IMR-90 (cell line): ENCODE measurements around the gene RAD51B.

Experiments used
- RAD21 ChIP-seq: IDR thresholded peaks from 2 replicates; pipeline ENCODE4 v1.6.1; 2012; ENCODE audit warnings: low read length, improper control_type of control experiment
- RFX5 ChIP-seq: IDR thresholded peaks from 2 replicates; pipeline ENCODE4 v1.8.0; 2012; ENCODE audit warnings: low read depth, mild to moderate bottlenecking, low read length, moderate library complexity
- SMC3 ChIP-seq: fragments of 150-350 bp; IDR thresholded peaks from 2 replicates; pipeline ENCODE4 v1.6.1; 2016; ENCODE audit warnings: low read depth, mild to moderate bottlenecking, antibody characterized with exemption, low read length, moderate library complexity
- TF ChIP-seq, protein P1 (sequence below): conservative IDR thresholded peaks from 2 replicates; pipeline ENCODE4 v1.5.1; 2012; ENCODE audit warnings: mild to moderate bottlenecking, low read depth, low read length, improper control_type of control experiment

DNA sequence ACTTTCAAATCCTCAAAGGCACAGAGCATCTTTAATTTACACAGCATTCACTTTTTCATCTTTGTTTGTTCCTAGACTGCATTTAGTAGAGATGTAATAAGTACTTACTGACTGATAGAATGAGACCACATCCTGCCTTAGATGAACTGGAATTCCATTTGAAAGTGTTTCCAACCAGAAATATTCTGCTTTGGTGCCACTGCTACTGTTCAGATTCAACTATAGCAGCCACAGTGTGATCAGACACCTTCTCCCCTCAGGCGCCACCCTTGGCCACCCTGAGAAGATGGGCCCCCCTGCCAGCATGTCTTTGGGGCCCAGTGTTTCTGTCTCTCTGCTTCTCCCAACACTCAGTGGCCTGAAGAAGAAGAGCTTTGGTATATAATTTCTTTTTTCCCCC, 449.1 kb downstream of the RAD51B start:
- TF ChIP-seq, protein P1, sequence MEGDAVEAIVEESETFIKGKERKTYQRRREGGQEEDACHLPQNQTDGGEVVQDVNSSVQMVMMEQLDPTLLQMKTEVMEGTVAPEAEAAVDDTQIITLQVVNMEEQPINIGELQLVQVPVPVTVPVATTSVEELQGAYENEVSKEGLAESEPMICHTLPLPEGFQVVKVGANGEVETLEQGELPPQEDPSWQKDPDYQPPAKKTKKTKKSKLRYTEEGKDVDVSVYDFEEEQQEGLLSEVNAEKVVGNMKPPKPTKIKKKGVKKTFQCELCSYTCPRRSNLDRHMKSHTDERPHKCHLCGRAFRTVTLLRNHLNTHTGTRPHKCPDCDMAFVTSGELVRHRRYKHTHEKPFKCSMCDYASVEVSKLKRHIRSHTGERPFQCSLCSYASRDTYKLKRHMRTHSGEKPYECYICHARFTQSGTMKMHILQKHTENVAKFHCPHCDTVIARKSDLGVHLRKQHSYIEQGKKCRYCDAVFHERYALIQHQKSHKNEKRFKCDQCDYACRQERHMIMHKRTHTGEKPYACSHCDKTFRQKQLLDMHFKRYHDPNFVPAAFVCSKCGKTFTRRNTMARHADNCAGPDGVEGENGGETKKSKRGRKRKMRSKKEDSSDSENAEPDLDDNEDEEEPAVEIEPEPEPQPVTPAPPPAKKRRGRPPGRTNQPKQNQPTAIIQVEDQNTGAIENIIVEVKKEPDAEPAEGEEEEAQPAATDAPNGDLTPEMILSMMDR, result no peak
- TF ChIP-seq RAD21 (no peak), RFX5 (no peak), SMC3 (no peak)
